ENCODE results near the gene CLSTN3. TPM values are rescaled to one million over a fixed set of nuclear protein-coding genes. Genes with fewer than 3 reads are reported as not detected.

The CLSTN3 gene
- polyA plus RNA-seq, 1 of the 3 experiments (the other 2 are of a cell fraction): 12.7 TPM

DNA sequence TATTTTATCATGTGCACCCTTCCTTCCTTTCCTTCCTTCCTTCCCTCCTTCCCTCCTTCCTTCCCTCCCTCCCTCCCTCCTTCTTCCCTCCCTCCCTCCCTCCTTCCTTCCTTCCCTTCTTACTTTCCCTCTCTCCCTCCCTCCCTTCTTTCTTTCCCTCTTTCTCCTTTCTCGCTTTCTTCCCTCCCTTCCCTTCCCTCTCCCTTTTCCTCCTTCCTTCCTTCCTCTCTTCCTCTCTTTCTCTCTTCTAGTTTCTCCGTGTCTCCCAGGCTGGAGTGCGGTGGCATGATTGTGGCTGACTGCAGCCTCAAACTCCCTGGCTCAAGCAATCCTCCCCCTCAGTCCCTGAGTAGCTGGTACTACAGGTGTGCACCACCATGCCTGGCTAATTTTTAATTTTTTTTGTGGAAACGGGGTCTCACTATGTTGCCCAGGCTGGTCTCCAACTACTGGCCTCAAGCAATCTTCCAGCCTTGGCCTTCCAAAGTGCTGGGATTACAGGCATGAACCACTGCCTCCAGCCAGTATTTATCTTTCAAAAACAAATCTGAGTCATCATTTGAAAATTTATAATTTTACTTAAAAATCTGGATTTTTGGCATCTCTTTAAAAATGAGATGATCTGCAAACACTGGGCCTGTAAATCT, 29.0 kb upstream of the CLSTN3 start:
- POLR2A ChIA-PET: no interaction called here
- no peak overlapping the region for H2AFZ ChIP-seq (ENCODE audit: low read depth)
- H3K9me3 ChIP-seq: 0 out of 2 replicates have a peak, but pooled peaks cover 6% of the 10 kb centered on the region
- TF ChIP-seq JUND (IDR thresholded peaks at IDR 0.05) (no peak), ELF1 (IDR thresholded peaks at IDR 0.05) (no peak), RAD21 (IDR thresholded peaks at IDR 0.05; ENCODE audit: low read length) (no peak), NFIC (IDR thresholded peaks at IDR 0.05; ENCODE audit: borderline replicate concordance) (no peak), RXRA (IDR thresholded peaks at IDR 0.05; ENCODE audit: borderline replicate concordance, low read depth) (no peak), CHD2 (IDR thresholded peaks at IDR 0.05; ENCODE audit: low read length, partially characterized antibody) (no peak), MXI1 (IDR thresholded peaks at IDR 0.05; ENCODE audit: low read depth, low read length) (no peak), FOXM1 (IDR thresholded peaks at IDR 0.05; ENCODE audit: low read depth) (no peak), MEF2A (IDR thresholded peaks at IDR 0.05; ENCODE audit: borderline replicate concordance, low read depth) (no peak), FOSL2 (IDR thresholded peaks at IDR 0.05; ENCODE audit: borderline replicate concordance, low read depth) (no peak)
- TF ChIP-seq, protein P1, sequence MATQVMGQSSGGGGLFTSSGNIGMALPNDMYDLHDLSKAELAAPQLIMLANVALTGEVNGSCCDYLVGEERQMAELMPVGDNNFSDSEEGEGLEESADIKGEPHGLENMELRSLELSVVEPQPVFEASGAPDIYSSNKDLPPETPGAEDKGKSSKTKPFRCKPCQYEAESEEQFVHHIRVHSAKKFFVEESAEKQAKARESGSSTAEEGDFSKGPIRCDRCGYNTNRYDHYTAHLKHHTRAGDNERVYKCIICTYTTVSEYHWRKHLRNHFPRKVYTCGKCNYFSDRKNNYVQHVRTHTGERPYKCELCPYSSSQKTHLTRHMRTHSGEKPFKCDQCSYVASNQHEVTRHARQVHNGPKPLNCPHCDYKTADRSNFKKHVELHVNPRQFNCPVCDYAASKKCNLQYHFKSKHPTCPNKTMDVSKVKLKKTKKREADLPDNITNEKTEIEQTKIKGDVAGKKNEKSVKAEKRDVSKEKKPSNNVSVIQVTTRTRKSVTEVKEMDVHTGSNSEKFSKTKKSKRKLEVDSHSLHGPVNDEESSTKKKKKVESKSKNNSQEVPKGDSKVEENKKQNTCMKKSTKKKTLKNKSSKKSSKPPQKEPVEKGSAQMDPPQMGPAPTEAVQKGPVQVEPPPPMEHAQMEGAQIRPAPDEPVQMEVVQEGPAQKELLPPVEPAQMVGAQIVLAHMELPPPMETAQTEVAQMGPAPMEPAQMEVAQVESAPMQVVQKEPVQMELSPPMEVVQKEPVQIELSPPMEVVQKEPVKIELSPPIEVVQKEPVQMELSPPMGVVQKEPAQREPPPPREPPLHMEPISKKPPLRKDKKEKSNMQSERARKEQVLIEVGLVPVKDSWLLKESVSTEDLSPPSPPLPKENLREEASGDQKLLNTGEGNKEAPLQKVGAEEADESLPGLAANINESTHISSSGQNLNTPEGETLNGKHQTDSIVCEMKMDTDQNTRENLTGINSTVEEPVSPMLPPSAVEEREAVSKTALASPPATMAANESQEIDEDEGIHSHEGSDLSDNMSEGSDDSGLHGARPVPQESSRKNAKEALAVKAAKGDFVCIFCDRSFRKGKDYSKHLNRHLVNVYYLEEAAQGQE (IDR thresholded peaks at IDR 0.05; ENCODE audit: low read depth, low read length): no peak
- TF ChIP-seq, protein P2, sequence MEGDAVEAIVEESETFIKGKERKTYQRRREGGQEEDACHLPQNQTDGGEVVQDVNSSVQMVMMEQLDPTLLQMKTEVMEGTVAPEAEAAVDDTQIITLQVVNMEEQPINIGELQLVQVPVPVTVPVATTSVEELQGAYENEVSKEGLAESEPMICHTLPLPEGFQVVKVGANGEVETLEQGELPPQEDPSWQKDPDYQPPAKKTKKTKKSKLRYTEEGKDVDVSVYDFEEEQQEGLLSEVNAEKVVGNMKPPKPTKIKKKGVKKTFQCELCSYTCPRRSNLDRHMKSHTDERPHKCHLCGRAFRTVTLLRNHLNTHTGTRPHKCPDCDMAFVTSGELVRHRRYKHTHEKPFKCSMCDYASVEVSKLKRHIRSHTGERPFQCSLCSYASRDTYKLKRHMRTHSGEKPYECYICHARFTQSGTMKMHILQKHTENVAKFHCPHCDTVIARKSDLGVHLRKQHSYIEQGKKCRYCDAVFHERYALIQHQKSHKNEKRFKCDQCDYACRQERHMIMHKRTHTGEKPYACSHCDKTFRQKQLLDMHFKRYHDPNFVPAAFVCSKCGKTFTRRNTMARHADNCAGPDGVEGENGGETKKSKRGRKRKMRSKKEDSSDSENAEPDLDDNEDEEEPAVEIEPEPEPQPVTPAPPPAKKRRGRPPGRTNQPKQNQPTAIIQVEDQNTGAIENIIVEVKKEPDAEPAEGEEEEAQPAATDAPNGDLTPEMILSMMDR (IDR thresholded peaks at IDR 0.05): no peak
- TF ChIP-seq, protein P3, sequence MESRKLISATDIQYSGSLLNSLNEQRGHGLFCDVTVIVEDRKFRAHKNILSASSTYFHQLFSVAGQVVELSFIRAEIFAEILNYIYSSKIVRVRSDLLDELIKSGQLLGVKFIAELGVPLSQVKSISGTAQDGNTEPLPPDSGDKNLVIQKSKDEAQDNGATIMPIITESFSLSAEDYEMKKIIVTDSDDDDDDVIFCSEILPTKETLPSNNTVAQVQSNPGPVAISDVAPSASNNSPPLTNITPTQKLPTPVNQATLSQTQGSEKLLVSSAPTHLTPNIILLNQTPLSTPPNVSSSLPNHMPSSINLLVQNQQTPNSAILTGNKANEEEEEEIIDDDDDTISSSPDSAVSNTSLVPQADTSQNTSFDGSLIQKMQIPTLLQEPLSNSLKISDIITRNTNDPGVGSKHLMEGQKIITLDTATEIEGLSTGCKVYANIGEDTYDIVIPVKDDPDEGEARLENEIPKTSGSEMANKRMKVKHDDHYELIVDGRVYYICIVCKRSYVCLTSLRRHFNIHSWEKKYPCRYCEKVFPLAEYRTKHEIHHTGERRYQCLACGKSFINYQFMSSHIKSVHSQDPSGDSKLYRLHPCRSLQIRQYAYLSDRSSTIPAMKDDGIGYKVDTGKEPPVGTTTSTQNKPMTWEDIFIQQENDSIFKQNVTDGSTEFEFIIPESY (IDR thresholded peaks at IDR 0.05; ENCODE audit: borderline replicate concordance, low read depth): no peak
- TF ChIP-seq, protein P4, sequence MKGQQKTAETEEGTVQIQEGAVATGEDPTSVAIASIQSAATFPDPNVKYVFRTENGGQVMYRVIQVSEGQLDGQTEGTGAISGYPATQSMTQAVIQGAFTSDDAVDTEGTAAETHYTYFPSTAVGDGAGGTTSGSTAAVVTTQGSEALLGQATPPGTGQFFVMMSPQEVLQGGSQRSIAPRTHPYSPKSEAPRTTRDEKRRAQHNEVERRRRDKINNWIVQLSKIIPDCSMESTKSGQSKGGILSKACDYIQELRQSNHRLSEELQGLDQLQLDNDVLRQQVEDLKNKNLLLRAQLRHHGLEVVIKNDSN (IDR thresholded peaks at IDR 0.05; ENCODE audit: borderline replicate concordance, low read depth): no peak
- 75% methylated on average over 4 of the region's 4 CpGs for WGBS (ENCODE audit: low lambda C conversion rate)
- no peak overlapping the region for H3K4me3 ChIP-seq (ENCODE audit: low read depth in 2 of 2, low read length in 1 of 2)
- DNase-seq: no peak
- H3K79me2 ChIP-seq (ENCODE audit: insufficient read depth): no peaks in the 10 kb centered on the region
- no peaks in the 10 kb centered on the region for H3K4me1 ChIP-seq (ENCODE audit: control insufficient read depth in 1 of 2, insufficient read depth in 2 of 2, low read depth in 1 of 2, low read length in 1 of 2)
- peaks cover 0 to 5% of the 10 kb centered on the region in 2 experiments for H3K36me3 ChIP-seq (replicated peaks in 1 of 2; ENCODE audit: control insufficient read depth in 1 of 2, insufficient read depth in 2 of 2, low read length in 1 of 2)
- no peak overlapping the region for H3K4me2 ChIP-seq
- CTCF ChIA-PET: interaction anchor here (2.1 kb wide), 1 partner anchor 8 kb away, joined by 10 read pairs; the partner anchor contains the start of gene C1RL
- no peak overlapping the region for H3K27ac ChIP-seq (ENCODE audit: low read depth in 2 of 2, low read length in 1 of 2)
- no peaks in the 10 kb centered on the region for H4K20me1 ChIP-seq (ENCODE audit: insufficient read depth)
- no peaks in the 10 kb centered on the region for H3K9me2 ChIP-seq
- H3K9ac ChIP-seq: no peak overlapping the region
- H3F3A ChIP-seq (replicated peaks; ENCODE audit: insufficient read depth): no peaks in the 10 kb centered on the region
- H3K27me3 ChIP-seq (ENCODE audit: insufficient read depth): no peaks in the 10 kb centered on the region

Measured in SK-N-SH (cell line).